DOHH2 (cell line): ENCODE data around the gene RASGRP4.

ENCODE experiments used
- H3F3A ChIP-seq: fragments of 200-600 bp; sonication (generic), shearing (Covaris generic); 2 replicates; pipeline ENCODE4 v1.6.0; 2016; ENCODE audit warnings: antibody characterized with exemption, mild to moderate bottlenecking; ENCODE audit not compliant: control insufficient read depth, insufficient read depth
- H3K27ac ChIP-seq: fragments of 200-600 bp; sonication (generic); 2 replicates; pipeline ENCODE4 v1.5.1; 2014; ENCODE audit warnings: low read depth, mild to moderate bottlenecking, low read length, moderate library complexity
- H3K27me3 ChIP-seq: fragments of 200-600 bp; sonication (generic); 2 replicates; pipeline ENCODE4 v1.6.1; 2014; ENCODE audit warnings: mild to moderate bottlenecking, low read length, mixed read lengths; ENCODE audit not compliant: control insufficient read depth
- H3K36me3 ChIP-seq: fragments of 200-600 bp; sonication (generic); 2 replicates; pipeline ENCODE4 v1.6.1; 2014; ENCODE audit warnings: mild to moderate bottlenecking, low read length, moderate library complexity, mixed read lengths; ENCODE audit not compliant: control insufficient read depth
- H3K4me1 ChIP-seq: fragments of 200-600 bp; sonication (generic); 2 replicates; pipeline ENCODE4 v1.6.1; 2014; ENCODE audit warnings: mild to moderate bottlenecking, low read length, mixed read lengths; ENCODE audit not compliant: control insufficient read depth
- H3K4me2 ChIP-seq: fragments of 200-600 bp; sonication (generic); 2 replicates; pipeline ENCODE4 v1.6.0; 2014; ENCODE audit warnings: mild to moderate bottlenecking, low read length, moderate library complexity
- H3K4me3 ChIP-seq: fragments of 200-600 bp; sonication (generic); 2 replicates; pipeline ENCODE4 v1.5.1; 2014; ENCODE audit warnings: mild to moderate bottlenecking, low read length, mixed read lengths
- H3K79me2 ChIP-seq: fragments of 200-600 bp; sonication (generic); 2 replicates; pipeline ENCODE4 v1.6.1; 2014; ENCODE audit warnings: mild to moderate bottlenecking, low read length, mixed read lengths; ENCODE audit not compliant: control insufficient read depth
- H3K9me2 ChIP-seq: fragments of 200-600 bp; sonication (generic); replicated peaks from 2 replicates; pipeline ENCODE4 v1.6.1; 2014; ENCODE audit warnings: mild to moderate bottlenecking, low read length, mixed read lengths; ENCODE audit not compliant: control insufficient read depth
- H3K9me3 ChIP-seq: fragments of 200-600 bp; sonication (generic); 2 replicates; pipeline ENCODE4 v1.6.1; 2014; ENCODE audit warnings: antibody characterized with exemption, low read length, mixed read lengths; ENCODE audit not compliant: control insufficient read depth, insufficient read depth
- H4K20me1 ChIP-seq: fragments of 200-600 bp; sonication (generic); 2 replicates; pipeline ENCODE4 v1.6.0; 2014; ENCODE audit warnings: low read depth, mild to moderate bottlenecking, antibody characterized with exemption, low read length, moderate library complexity; ENCODE audit not compliant: control insufficient read depth, insufficient read depth
- EZH2phosphoT487 ChIP-seq: fragments of 200-600 bp; sonication (generic); IDR thresholded peaks from 2 replicates; pipeline ENCODE4 v1.6.1; 2017; ENCODE audit warnings: borderline replicate concordance, mild to moderate bottlenecking, antibody characterized with exemption, low read length, moderate library complexity, mixed read lengths
- TF ChIP-seq, protein P1 (sequence below): fragments of 200-600 bp; sonication (generic); IDR thresholded peaks from one replicate; pipeline ENCODE4 v1.5.1; 2014; ENCODE audit warnings: antibody characterized with exemption, mild to moderate bottlenecking, low read depth, low read length; ENCODE audit not compliant: poor library complexity, severe bottlenecking

The RASGRP4 gene

DNA sequence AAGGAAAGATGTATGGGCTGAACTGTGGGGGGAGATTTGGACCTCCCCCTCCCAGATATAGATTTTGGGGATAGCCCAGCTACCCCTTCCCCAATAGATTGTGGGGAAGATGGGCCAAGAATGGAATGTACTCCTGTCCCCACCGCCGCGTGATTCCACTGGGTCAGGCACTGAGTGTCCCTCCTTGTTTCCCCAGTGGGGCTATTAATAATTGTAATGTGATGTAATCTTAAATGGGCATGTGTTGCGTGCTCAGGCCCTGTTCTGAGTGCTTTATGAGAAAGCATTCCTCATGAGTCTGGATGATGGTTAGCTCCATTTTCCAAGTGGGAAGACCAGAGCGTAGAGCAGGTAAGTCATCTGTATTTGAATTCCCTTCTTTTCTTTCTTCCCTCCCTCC, 50.3 kb downstream of the RASGRP4 start:
- no peaks in the 10 kb centered on the region for H3K9me2 ChIP-seq
- H3K4me2 ChIP-seq: peak overlapping the region; percentile 85
- peaks cover 18% of the 10 kb centered on the region for H3K4me1 ChIP-seq
- no peak overlapping the region for H3K27ac ChIP-seq
- H3K4me3 ChIP-seq: peak overlapping the region; percentile 96
- H4K20me1 ChIP-seq: no peaks in the 10 kb centered on the region; the same call in 1 of the 2 replicates
- H3K79me2 ChIP-seq: peaks cover 42% of the 10 kb centered on the region
- TF ChIP-seq EZH2phosphoT487: no peak
- TF ChIP-seq, protein P1, sequence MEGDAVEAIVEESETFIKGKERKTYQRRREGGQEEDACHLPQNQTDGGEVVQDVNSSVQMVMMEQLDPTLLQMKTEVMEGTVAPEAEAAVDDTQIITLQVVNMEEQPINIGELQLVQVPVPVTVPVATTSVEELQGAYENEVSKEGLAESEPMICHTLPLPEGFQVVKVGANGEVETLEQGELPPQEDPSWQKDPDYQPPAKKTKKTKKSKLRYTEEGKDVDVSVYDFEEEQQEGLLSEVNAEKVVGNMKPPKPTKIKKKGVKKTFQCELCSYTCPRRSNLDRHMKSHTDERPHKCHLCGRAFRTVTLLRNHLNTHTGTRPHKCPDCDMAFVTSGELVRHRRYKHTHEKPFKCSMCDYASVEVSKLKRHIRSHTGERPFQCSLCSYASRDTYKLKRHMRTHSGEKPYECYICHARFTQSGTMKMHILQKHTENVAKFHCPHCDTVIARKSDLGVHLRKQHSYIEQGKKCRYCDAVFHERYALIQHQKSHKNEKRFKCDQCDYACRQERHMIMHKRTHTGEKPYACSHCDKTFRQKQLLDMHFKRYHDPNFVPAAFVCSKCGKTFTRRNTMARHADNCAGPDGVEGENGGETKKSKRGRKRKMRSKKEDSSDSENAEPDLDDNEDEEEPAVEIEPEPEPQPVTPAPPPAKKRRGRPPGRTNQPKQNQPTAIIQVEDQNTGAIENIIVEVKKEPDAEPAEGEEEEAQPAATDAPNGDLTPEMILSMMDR: no peak
- H3K9me3 ChIP-seq: no peaks in the 10 kb centered on the region
- H3F3A ChIP-seq: no peaks in the 10 kb centered on the region
- peaks cover 39% of the 10 kb centered on the region for H3K36me3 ChIP-seq
- H3K27me3 ChIP-seq: no peaks in the 10 kb centered on the region; the same call in none of the 2 replicates

DNA sequence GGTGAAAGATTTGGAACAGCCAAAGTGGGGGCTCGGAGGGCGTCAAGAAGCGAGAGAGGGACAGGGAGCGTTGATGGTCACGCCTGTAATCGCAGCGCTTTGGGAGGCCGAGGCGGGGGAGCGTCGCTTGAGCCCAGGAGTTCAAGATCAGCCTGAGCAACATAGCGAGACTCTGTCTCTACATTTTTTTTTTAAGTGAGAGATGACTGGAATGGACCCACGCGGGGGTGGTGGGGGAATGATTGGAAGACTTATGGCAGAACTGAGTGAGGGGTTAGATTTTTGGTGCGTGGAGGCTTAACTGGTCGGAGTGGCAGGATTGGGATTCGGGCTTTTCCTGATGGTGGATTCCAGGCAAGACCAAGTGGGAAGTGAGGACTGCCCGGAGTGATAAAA, 50.9 kb downstream of the RASGRP4 start:
- no peaks in the 10 kb centered on the region for H3K9me3 ChIP-seq
- TF ChIP-seq, protein P1: no peak
- no peak for TF ChIP-seq EZH2phosphoT487

DNA sequence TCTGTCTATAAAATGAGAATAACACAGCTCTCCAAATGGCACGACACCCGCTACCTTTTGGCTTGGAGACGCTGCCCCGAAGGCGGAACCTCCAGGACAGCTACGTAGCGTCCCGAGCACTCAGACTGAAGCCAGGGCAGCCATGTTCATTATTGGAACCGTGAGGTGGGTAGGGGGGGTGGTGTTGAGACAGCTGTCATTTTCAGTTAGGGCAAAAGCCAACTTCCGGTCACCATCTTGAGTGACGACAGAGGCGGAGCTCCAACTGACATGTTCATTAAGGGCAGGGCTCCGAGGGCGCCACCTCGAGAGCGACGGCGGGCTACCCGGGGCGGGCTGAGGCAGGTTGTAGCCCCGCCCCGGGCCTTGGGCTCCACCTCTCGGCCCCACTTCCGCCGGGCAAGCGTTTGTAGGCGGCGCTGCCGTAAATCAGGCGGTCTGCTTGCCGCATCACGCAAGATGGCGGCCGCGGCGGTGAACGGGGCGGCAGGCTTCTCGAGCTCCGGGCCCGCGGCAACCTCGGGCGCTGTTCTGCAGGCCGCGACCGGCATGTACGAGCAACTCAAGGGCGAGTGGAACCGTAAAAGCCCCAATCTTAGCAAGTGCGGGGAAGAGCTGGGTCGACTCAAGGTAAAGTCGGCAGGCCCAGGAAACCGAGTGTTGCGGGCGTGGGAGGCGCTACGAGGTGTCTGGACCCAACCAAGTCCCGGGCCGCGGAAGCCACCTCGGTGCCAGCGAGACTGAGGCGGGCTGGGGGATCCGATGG, 51.5 kb downstream of the RASGRP4 start, which contains the start of gene PSMD8:
TSS of gene PSMD8 (plus strand) at position 240 of the 766 bp plus-strand sequence. CDS start at position 271, 31 bp downstream.
- H3F3A ChIP-seq: no peaks in the 10 kb centered on the region
- H3K9me2 ChIP-seq: no peaks in the 10 kb centered on the region
- H3K36me3 ChIP-seq: peaks cover 32% of the 10 kb centered on the region
- peak within 1 kb of the TSS; percentile 56 for H3K27ac ChIP-seq
- peak within 1 kb of the TSS; percentile 96 for H3K4me3 ChIP-seq
- H4K20me1 ChIP-seq: no peaks in the 10 kb centered on the region; the same call in 1 of the 2 replicates
- TF ChIP-seq EZH2phosphoT487: no peak
- TF ChIP-seq, protein P1: peak; percentile 41
- no peaks in the 10 kb centered on the region for H3K9me3 ChIP-seq
- H3K4me1 ChIP-seq: peaks cover 18% of the 10 kb centered on the region
- no peaks in the 10 kb centered on the region; the same call in none of the 2 replicates for H3K27me3 ChIP-seq
- H3K79me2 ChIP-seq: peaks cover 41% of the 10 kb centered on the region
- peak within 1 kb of the TSS; percentile 99 for H3K4me2 ChIP-seq

More for the DNA sequence above, 50.9 kb downstream of the RASGRP4 start:
- Histone ChIP-seq H3K36me3 (peaks cover 34% of the 10 kb centered on the region), H3K4me1 (peaks cover 18% of the 10 kb centered on the region), H3K4me2 (peak overlapping the region; percentile 85), H3K27ac (peak overlapping the region; percentile 56), H3K79me2 (peaks cover 42% of the 10 kb centered on the region), H3F3A (no peaks in the 10 kb centered on the region), H3K27me3 (no peaks in the 10 kb centered on the region; the same call in none of the 2 replicates), H3K9me2 (no peaks in the 10 kb centered on the region), H3K4me3 (peak overlapping the region; percentile 96), H4K20me1 (no peaks in the 10 kb centered on the region; the same call in 1 of the 2 replicates)
